Spleen (tissue), 13 donors: ENCODE results near the gene WRAP73. TPM values are rescaled to one million over a fixed set of nuclear protein-coding genes. Genes with fewer than 3 reads are reported as not detected.

Source experiments
- DNase-seq: peaks from one replicate; pipeline ENCODE4 v3.0.0-alpha.2; 2020
- H3K27ac ChIP-seq, 8 donors: fragments of 200-600 bp; sonication (generic) in 7 of 8; 1 replicate in 4 of 8; 2 replicates in 4 of 8; pipeline versions ENCODE4 v1.5.0 to v1.8.0; 2016 to 2021; ENCODE audit warnings: inconsistent platforms in 4 of 8, mild to moderate bottlenecking in 4 of 8, moderate library complexity in 1 of 8
- H3K27me3 ChIP-seq, 7 donors: fragments of 200-600 bp; sonication (generic) in 6 of 7; replicated peaks in 1 of 7; 1 replicate in 4 of 7; 2 replicates in 3 of 7; pipeline versions ENCODE4 v1.5.0 to v1.8.0; 2016 to 2021; ENCODE audit warnings: inconsistent platforms in 3 of 7, mild to moderate bottlenecking in 1 of 7
- H3K36me3 ChIP-seq, 6 donors: fragments of 200-600 bp; sonication (generic) in 5 of 6; 1 replicate in 4 of 6; 2 replicates in 2 of 6; pipeline versions ENCODE4 v1.5.0 to v1.8.0; 2016 to 2021; ENCODE audit warnings: inconsistent platforms in 2 of 6
- H3K4me1 ChIP-seq, 6 donors: fragments of 200-600 bp; sonication (generic) in 5 of 6; 1 replicate in 3 of 6; 2 replicates in 3 of 6; pipeline versions ENCODE4 v1.5.0 to v1.8.0; 2016 to 2021; ENCODE audit warnings: inconsistent platforms in 3 of 6
- H3K4me3 ChIP-seq, 8 donors: fragments of 200-600 bp; sonication (generic) in 7 of 8; 1 replicate in 4 of 8; 2 replicates in 4 of 8; pipeline versions ENCODE4 v1.5.0 to v1.8.0; 2016 to 2021; ENCODE audit warnings: inconsistent platforms in 4 of 8, mild to moderate bottlenecking in 4 of 8, moderate library complexity in 2 of 8
- H3K9me3 ChIP-seq, 8 donors: fragments of 200-600 bp; sonication (generic) in 7 of 8; 1 replicate in 4 of 8; 2 replicates in 4 of 8; pipeline versions ENCODE4 v1.5.0 to v1.8.0; 2016 to 2021; ENCODE audit warnings: inconsistent platforms in 4 of 8
- CTCF ChIP-seq, 11 experiments: fragments of 200-600 bp in 7 of 11; fragments of 450-650 bp in 4 of 11; sonication (generic) in 4 of 11; IDR thresholded peaks in 8 of 11; conservative IDR thresholded peaks in 3 of 11; 1 replicate in 7 of 11; 2 replicates in 4 of 11; pipeline versions ENCODE4 v1.4.0 to v1.8.0; 2016 to 2021; ENCODE audit warnings: antibody characterized with exemption in 11 of 11, inconsistent platforms in 4 of 11, mild to moderate bottlenecking in 1 of 11
- POLR2A ChIP-seq, 3 donors: fragments of 450-650 bp; IDR thresholded peaks; one replicate each; pipeline ENCODE4 v1.5.1; 2017; ENCODE audit warnings: antibody characterized with exemption in 3 of 3, mild to moderate bottlenecking in 1 of 3
- POLR2AphosphoS5 ChIP-seq, 3 donors: sonication (generic); formaldehyde crosslinking; IDR thresholded peaks; one replicate each; pipeline ENCODE4 v1.5.1; 2017; ENCODE audit warnings: antibody characterized with exemption in 3 of 3
- whole genome bisulfite sequencing, 5 donors: extraction: QIAGEN DNeasy Blood & Tissue Kit in 3 of 5; methylation state at CpG; one replicate each; pipeline versions ENCODE4 v1.1.5 to v1.1.7; 2013 to 2018; 5-methylcytosine and 5-hydroxymethylcytosine counted together
- intact Hi-C: fragments of 100-400 bp; cut with DNase I; formaldehyde crosslinking; loops from one replicate; pipeline ENCODE4 v1.15.0; 2023; ENCODE audit warnings: low total_unique reads
- long read RNA-seq, 2 donors: transcript quantifications; one replicate each; lab custom pipeline, GENCODE V29; 2026
- polyA plus RNA-seq, 3 donors: library from polyadenylated mRNA; stranded (reverse); fragments of 200-250 nt; gene quantifications; one replicate each; pipeline ENCODE4 v1.2.1, GENCODE V29; 2013
- total RNA-seq, 7 donors: library from RNA; depleted of rRNA in 3 of 7; stranded (reverse); fragments of >200 nt in 3 of 7; fragmentation: NEBNext Ultra II Directional in 4 of 7; extraction: Animal tissue kit (Norgen Biotek cat#: 25700) in 4 of 7; gene quantifications; one replicate each; pipeline versions ENCODE4 v1.1.0 to v1.2.1, GENCODE V29; 2016 to 2021
- donor health status: healthy with polysubstance abuse.
- donor health status: DM: no; HTN: no; CAD: no; lungs with moderate emphysema.
- donor health status: DM: no; HTN: no; CAD: no.
- donor health status: Bipolar disorder and iron deficiency.
- donor health status: healthy.
- donor health status: DM: no; HTN: no; CAD: no.
- donor health status: DM: yes; HTN: yes; CAD: no.

WRAP73 gene, protein sequence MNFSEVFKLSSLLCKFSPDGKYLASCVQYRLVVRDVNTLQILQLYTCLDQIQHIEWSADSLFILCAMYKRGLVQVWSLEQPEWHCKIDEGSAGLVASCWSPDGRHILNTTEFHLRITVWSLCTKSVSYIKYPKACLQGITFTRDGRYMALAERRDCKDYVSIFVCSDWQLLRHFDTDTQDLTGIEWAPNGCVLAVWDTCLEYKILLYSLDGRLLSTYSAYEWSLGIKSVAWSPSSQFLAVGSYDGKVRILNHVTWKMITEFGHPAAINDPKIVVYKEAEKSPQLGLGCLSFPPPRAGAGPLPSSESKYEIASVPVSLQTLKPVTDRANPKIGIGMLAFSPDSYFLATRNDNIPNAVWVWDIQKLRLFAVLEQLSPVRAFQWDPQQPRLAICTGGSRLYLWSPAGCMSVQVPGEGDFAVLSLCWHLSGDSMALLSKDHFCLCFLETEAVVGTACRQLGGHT
- 10 to 100 TPM; 21.0 to 28.0 (median 26.4) TPM for total RNA-seq
- 10 to 100 TPM; 20.1 to 28.3 (median 24.2) TPM for polyA plus RNA-seq
- long read RNA-seq, donor 1, partial matches to known transcripts, result 0 of 4 reads
- long read RNA-seq, donor 1, other reads (novel, unspliced or antisense), result 0 of 4 reads
- long read RNA-seq, donor 2, partial matches to known transcripts, result 0 of 5 reads
- long read RNA-seq, donor 2, other reads (novel, unspliced or antisense), result 0 of 5 reads

GRCh38 chr1:3649342-3650247 lies at the start of gene WRAP73:
TSS of gene WRAP73 (minus strand) at chr1:3650103. CDS start at chr1:3649999, 104 bp downstream.
- Histone ChIP-seq H3K4me3 (peak within 1 kb of the TSS; percentile 78 to 98 (median 94)), H3K4me1 (peaks cover 25 to 64% (median 50%) of the 10 kb centered on the region in 6 donors), H3K27ac (peak within 1 kb of the TSS in 7 of 8 donors; percentile 29 to 83 (median 65)), H3K36me3 (peaks cover 0 to 34% (median 27%) of the 10 kb centered on the region in 6 donors), H3K9me3 (no peaks in the 10 kb centered on the region), H3K27me3 (peaks cover 10 to 46% (median 42%) of the 10 kb centered on the region in 7 donors)
- intact Hi-C loops, result no loop called here
- DNase-seq, result peak; percentile 95
- peak; percentile 94 to 96 (median 96) for TF ChIP-seq POLR2AphosphoS5 (IDR thresholded peaks at IDR 0.05)
- peak in 1 of 3 donors; percentile 80 for TF ChIP-seq POLR2A (IDR thresholded peaks at IDR 0.05)
- peak in 6 of 11 experiments; percentile 18 to 53 (median 34) for TF ChIP-seq CTCF (IDR thresholded peaks at IDR 0.05 in 8 of 11, conservative IDR thresholded peaks at IDR 0.05 in 3 of 11)
- WGBS, 5 donors, result 3 to 5% (median 4%) methylated on average over 52 to 60 of the region's 60 CpGs

GRCh38 chr1:3699596-3699995 lies 49.7 kb upstream of the WRAP73 start:
- no peak for DNase-seq
- Histone ChIP-seq H3K4me1 (peaks cover 0 to 22% (median 12%) of the 10 kb centered on the region in 6 donors), H3K9me3 (no peaks in the 10 kb centered on the region), H3K27me3 (peaks cover 0 to 91% (median 0%) of the 10 kb centered on the region in 7 donors), H3K27ac (no peak overlapping the region), H3K4me3 (no peak overlapping the region), H3K36me3 (no peaks in the 10 kb centered on the region)
- TF ChIP-seq CTCF (IDR thresholded peaks at IDR 0.05 in 8 of 11, conservative IDR thresholded peaks at IDR 0.05 in 3 of 11) (no peak), POLR2A (IDR thresholded peaks at IDR 0.05) (no peak), POLR2AphosphoS5 (IDR thresholded peaks at IDR 0.05) (no peak)
- WGBS, 5 donors, result 54 to 72% (median 60%) methylated on average over 16 to 18 of the region's 18 CpGs
- intact Hi-C loops, result no loop called here

GRCh38 chr1:3698660-3699408 lies 48.9 kb upstream of the WRAP73 start:
- Histone ChIP-seq H3K27me3 (peaks cover 0 to 85% (median 0%) of the 10 kb centered on the region in 7 donors), H3K4me1 (peaks cover 0 to 15% (median 8%) of the 10 kb centered on the region in 6 donors), H3K9me3 (no peaks in the 10 kb centered on the region), H3K27ac (no peak overlapping the region), H3K36me3 (no peaks in the 10 kb centered on the region), H3K4me3 (no peak overlapping the region)
- no peak for TF ChIP-seq CTCF (IDR thresholded peaks at IDR 0.05 in 8 of 11, conservative IDR thresholded peaks at IDR 0.05 in 3 of 11)
- no peak for TF ChIP-seq POLR2A (IDR thresholded peaks at IDR 0.05)
- no peak for TF ChIP-seq POLR2AphosphoS5 (IDR thresholded peaks at IDR 0.05)
- no peak for DNase-seq
- intact Hi-C loops, result no loop called here
- 78 to 88% (median 87%) methylated on average over 25 to 29 of the region's 29 CpGs for WGBS, 5 donors
